HG03045 (cell line): Measurements from ENCODE around the gene AS3MT.
"Not testable (repeated sequence)": the region's sequence is repeated elsewhere in the genome, so short reads cannot be mapped to it uniquely, and the experiment has no call there.

ENCODE experiments used
- ATAC-seq: cut with Tn5 transposase; IDR thresholded peaks from one replicate; pipeline ENCODE4 v1.9.1; 2021; ENCODE audit warnings: mild to moderate bottlenecking, moderate library complexity; ENCODE audit not compliant: unreplicated experiment

Gene AS3MT

GRCh38 chr10:102855731-102856436 is 13.4 kb upstream of the AS3MT start:
- not testable (repeated sequence) for ATAC-seq

- ATAC-seq: no peak
Measured at GRCh38 chr10:102856758-102857424, 12.4 kb upstream of the AS3MT start.

DNA sequence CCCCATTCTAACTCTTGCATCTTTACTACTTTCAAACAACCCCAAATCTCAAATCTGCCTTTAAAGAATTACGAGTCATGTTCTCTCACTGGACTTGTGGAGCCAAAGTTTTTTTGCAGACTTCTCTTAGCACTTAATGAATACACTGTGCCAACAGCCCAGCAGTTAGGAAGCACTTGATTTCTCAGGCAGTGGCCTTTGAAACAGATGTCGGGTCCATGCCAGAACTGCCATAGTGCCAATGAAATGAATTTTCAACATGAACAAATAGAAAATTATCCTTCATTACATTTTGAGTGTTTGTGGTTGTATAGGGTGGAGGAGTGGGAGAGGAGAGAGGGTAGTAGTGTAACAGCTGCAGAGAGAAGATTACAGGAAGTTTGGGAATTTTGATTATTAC is 9.4 kb upstream of the AS3MT start:
- ATAC-seq: no peak

GRCh38 chr10:102863660-102864059 is 5.6 kb upstream of the AS3MT start:
- ATAC-seq: no peak

DNA sequence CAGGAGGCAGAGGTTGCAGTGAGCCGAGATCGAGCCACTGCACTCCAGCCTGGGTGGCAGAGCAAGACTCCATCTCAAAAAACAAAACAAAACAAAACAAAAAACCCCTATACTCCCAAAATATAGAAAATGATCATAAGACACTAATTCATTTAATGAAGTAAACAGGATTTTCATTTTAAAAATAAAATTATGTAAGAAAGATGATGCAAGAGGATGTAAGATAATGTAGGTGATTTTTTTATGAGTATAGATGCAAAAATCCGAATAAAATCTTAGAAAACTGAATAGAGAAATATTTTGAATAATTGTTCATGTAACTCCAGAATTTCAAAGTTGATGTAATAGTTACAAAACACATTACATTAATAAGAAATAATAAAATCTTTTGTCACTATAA is 3.6 kb upstream of the AS3MT start:
- no peak for ATAC-seq

GRCh38 chr10:102868911-102869257 is 386 bp upstream of the AS3MT start:
- no peak for ATAC-seq

DNA sequence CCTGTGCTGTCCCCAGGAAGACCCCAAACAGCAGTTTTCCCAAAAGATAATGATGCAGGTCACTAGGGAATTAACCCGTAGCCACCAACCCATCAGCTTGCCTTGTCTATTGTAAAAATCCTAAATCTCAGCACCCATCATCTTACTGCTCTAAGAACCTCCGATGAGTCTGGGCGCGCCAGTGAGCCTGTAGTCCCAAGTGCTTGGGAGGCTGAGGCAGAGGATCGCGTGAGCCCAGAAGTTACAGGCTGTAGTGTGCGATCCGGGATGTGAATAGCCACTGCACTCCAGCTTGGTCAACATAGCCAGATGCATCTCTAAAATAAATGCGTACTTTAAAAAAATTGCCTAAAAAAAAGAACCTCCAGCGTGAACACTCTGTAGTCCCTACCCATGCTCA is 951 bp downstream of the AS3MT start:
- ATAC-seq: no peak

DNA sequence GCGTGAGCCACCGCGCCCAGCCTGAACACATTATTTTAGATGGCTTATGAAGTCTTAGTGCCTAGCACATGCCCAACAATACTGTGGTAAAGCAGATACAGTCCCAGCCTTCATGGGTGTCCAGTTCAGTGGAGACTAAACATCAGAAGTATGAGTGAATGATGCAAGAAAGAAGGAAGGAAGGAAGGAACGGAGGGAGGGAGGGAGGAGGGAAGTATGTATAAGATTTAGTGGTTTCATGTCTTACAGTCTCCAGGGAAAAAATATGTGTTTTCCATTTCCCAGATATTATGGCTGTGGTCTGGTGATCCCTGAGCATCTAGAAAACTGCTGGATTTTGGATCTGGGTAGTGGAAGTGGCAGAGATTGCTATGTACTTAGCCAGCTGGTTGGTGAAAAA is 2.9 kb downstream of the AS3MT start:
- no peak for ATAC-seq

DNA sequence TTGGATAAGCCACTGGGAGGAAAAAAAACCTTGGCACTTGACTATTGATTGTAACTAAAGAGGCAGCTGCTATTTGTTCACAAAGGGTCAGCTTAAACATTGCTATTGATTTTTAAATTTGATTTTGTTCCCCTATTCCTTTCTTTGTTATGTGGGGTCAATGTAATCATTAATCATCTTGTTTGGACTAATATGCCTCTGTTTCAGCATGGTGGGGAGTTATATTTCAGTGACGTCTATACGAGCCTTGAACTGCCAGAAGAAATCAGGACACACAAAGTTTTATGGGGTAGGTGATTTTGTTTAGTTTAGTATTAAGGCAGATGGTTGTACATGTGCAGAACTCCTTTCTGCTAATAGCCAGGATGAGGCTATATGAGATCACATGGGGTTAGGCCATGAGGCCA is 7.5 kb downstream of the AS3MT start:
- no peak for ATAC-seq

DNA sequence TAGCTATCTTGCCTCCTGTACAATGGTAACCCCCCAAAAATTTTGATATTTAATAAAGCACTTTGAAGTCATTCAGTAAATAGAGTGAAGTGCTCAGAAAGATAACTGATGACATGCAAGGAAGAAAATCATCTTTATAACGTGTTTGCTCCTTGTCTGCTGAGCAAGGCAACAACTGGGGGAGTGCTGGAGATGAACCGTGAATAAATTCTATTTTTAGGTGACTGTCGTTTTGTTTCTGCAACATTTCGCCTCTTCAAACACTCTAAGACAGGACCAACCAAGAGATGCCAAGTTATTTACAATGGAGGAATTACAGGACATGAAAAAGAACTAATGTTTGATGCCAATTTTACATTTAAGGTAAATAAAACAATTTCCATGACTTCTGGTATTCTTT is 9.4 kb downstream of the AS3MT start:
- ATAC-seq: no peak

DNA sequence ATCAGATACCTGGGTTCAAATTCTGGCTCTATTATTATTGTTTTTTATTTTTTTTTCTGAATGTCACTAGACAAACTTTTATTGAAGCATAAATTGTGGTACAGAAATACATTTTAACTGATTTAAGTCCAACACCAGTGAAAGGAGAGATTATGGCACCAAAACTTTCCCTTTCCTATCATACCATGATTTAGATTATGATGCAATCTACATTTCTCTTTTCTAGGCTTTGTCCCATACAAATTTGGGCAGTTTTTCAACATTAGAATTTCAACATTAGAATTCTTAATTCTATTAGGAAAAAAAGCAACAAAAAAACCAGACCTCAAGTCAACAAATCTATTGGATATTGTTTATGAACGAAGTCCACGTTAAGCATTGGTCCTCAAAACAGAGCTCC is 11.0 kb downstream of the AS3MT start:
- ATAC-seq: no peak

- no peak for ATAC-seq
Measured at GRCh38 chr10:102888048-102888447, 18.8 kb downstream of the AS3MT start.

GRCh38 chr10:102894466-102895213 is 25.4 kb downstream of the AS3MT start:
- ATAC-seq: no peak

- no peak for ATAC-seq
Measured at GRCh38 chr10:102900006-102900405, 30.7 kb downstream of the AS3MT start.

GRCh38 chr10:102904346-102904745 is 35.1 kb downstream of the AS3MT start:
- ATAC-seq: no peak

DNA sequence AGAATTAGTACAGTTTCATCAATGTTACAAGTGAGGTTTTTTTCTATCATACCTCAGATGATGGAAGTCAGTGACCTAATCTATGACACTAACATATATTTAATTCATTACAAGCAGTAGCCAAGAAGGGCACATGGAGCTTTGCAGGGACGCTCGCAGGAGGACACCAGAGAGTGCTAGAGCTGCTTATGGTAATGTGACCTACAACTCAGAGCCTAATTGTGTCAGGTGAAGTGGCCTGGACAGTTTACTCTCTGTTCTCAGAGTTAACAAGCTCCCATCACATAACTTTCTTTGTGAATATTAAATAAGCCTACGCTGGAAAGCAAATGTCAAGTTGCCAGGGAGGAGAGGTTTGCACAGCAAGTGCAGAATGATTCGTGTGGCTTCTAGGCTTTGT is 37.2 kb downstream of the AS3MT start:
- no peak for ATAC-seq

GRCh38 chr10:102914781-102915180 is 45.5 kb downstream of the AS3MT start:
- no peak for ATAC-seq

GRCh38 chr10:102916173-102916572 is 46.9 kb downstream of the AS3MT start:
- ATAC-seq: no peak

GRCh38 chr10:102917314-102917961 is 48.2 kb downstream of the AS3MT start:
- peak; percentile 42 for ATAC-seq

GRCh38 chr10:102917962-102918816 is 48.9 kb downstream of the AS3MT start, which contains the start of gene CNNM2:
Gene CNNM2 (plus strand): TSS chr10:102918294. CDS start chr10:102918481, 187 bp downstream.
- peak; percentile 89 for ATAC-seq
